Activated T-cell treated with anti-CD3 and anti-CD28 coated beads, Interleukin-2, amount 50 U/mL, for 72 hours (primary cell): Measurements from ENCODE around the gene TCTN1. TPM values are rescaled to one million over a fixed set of nuclear protein-coding genes. Genes with fewer than 3 reads are reported as not detected.

Experiments
- ATAC-seq, 2 donors: fragments of 150-1000 bp; cut with Tn5 transposase; replicated peaks in 1 of 2; 2 replicates each; pipeline ENCODE4 v1.10.0; 2021; ENCODE audit warnings: moderate library complexity in 2 of 2, mild to moderate bottlenecking in 1 of 2
- DNase-seq, 2 donors: peaks; one replicate each; pipeline ENCODE4 v3.0.0; 2021 to 2022; ENCODE audit warnings: mixed read lengths in 1 of 2
- H3K27ac Mint-ChIP-seq: one replicate; pipeline ENCODE4 v1.8.0; 2022; ENCODE audit warnings: mild to moderate bottlenecking, moderate library complexity, mixed read lengths
- H3K27me3 Mint-ChIP-seq: one replicate; pipeline ENCODE4 v1.8.0; 2022; ENCODE audit warnings: low read depth, mixed read lengths
- H3K36me3 Mint-ChIP-seq, 2 donors: one replicate each; pipeline ENCODE4 v1.8.0; 2022; ENCODE audit warnings: mixed read lengths in 2 of 2, mild to moderate bottlenecking in 1 of 2; ENCODE audit not compliant: insufficient read depth in 2 of 2
- H3K4me1 Mint-ChIP-seq: one replicate; pipeline ENCODE4 v1.8.0; 2022; ENCODE audit warnings: low read depth, mixed read lengths
- H3K4me3 Mint-ChIP-seq, 2 donors: one replicate each; pipeline ENCODE4 v1.8.0; 2022; ENCODE audit warnings: mild to moderate bottlenecking in 2 of 2, mixed read lengths in 2 of 2, moderate library complexity in 2 of 2
- H3K9me3 Mint-ChIP-seq, 2 donors: one replicate each; pipeline ENCODE4 v1.8.0; 2022; ENCODE audit warnings: mixed read lengths in 2 of 2
- total RNA-seq, 2 donors: library from RNA; stranded (reverse); gene quantifications; one replicate each; pipeline ENCODE4 v1.2.3, GENCODE V29; 2022

The TCTN1 gene
- total RNA-seq, 2 donors from 2014 or later, result 9.7 to 10.0 TPM

- no peak overlapping the region for H3K4me3 Mint-ChIP-seq
- H3K36me3 Mint-ChIP-seq, result peaks cover 3 to 6% of the 10 kb centered on the region in 2 donors
- no peak for ATAC-seq
- H3K27me3 Mint-ChIP-seq, result no peaks in the 10 kb centered on the region
- no peak for DNase-seq
- no peak overlapping the region for H3K27ac Mint-ChIP-seq
- H3K4me1 Mint-ChIP-seq, result peaks cover 41% of the 10 kb centered on the region
- no peaks in the 10 kb centered on the region for H3K9me3 Mint-ChIP-seq
Measured at GRCh38 chr12:110657747-110658146, 43.8 kb downstream of the TCTN1 start.

DNA sequence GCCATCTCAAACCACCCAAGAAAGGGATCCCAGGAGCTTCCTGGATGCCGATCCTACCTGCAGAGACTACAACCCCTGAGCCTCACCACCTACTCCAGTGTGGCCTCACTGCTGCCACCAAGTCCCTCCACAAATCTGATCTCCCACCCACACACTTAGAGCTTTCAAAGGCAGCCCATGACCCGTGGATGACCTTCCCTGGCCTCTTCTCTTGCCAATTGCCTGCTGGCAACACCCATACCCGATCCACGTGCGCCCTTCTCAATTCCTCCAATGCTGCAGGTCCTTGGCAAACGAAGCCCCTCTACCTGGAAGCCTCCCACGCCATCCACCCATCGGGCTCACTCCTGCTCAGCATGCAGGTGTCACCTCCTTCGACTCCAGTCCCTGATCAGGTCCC, 44.3 kb downstream of the TCTN1 start:
- no peaks in the 10 kb centered on the region for H3K27me3 Mint-ChIP-seq
- H3K36me3 Mint-ChIP-seq, result peaks cover 3 to 6% of the 10 kb centered on the region in 2 donors
- no peaks in the 10 kb centered on the region for H3K9me3 Mint-ChIP-seq
- peaks cover 43% of the 10 kb centered on the region for H3K4me1 Mint-ChIP-seq
- ATAC-seq, result no peak
- H3K4me3 Mint-ChIP-seq, result no peak overlapping the region
- no peak for DNase-seq
- no peak overlapping the region for H3K27ac Mint-ChIP-seq

GRCh38 chr12:110658878-110659277, 44.9 kb downstream of the TCTN1 start:
- H3K4me1 Mint-ChIP-seq, result peaks cover 43% of the 10 kb centered on the region
- peak overlapping the region in 1 of 2 donors; percentile 3 for H3K4me3 Mint-ChIP-seq
- no peak for ATAC-seq
- peaks cover 2 to 3% of the 10 kb centered on the region in 2 donors for H3K36me3 Mint-ChIP-seq
- H3K9me3 Mint-ChIP-seq, result no peaks in the 10 kb centered on the region
- no peak overlapping the region for H3K27ac Mint-ChIP-seq
- no peaks in the 10 kb centered on the region for H3K27me3 Mint-ChIP-seq
- no peak for DNase-seq

DNA sequence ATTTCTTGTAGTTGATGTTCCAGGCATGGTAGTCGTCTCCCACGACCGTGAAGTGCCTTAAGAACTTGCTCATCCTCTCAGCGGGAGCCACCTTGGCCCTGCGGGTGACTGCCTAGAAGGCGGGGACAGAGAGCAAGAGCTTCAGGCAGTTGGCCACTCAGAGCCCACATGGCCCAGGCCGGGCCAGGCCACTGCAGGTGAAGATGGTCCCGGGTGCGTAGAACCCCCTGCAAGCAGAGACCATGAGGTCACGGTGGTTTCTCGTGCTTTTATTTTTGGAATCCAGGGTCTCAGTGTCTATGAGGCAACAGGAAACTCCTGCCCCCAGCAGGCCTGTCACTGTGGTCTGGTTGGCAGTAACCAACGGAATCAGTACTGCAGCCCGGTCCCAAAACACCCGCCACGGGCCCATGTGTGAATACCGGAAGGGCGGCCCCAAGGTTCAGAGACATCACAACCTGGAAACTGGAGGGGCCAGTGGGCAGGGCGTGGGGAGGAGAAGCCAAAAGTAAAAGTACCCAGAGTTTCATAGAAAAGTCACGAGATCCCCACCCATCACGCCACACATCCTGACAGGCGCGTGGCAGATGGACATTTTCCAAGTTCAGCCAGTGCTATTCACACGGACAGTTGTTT, 47.5 kb downstream of the TCTN1 start:
- H3K9me3 Mint-ChIP-seq, result peaks cover 7% of the 10 kb centered on the region in 2 donors
- no peaks in the 10 kb centered on the region for H3K27me3 Mint-ChIP-seq
- peaks cover 12 to 19% of the 10 kb centered on the region in 2 donors for H3K36me3 Mint-ChIP-seq
- DNase-seq (peak; percentile 66 to 68), ATAC-seq (peak; percentile 92)
- peak overlapping the region; percentile 80 to 84 for H3K4me3 Mint-ChIP-seq
- peak overlapping the region; percentile 84 for H3K27ac Mint-ChIP-seq
- peaks cover 38% of the 10 kb centered on the region for H3K4me1 Mint-ChIP-seq

GRCh38 chr12:110666892-110667291, 53.0 kb downstream of the TCTN1 start:
- H3K27ac Mint-ChIP-seq, result no peak overlapping the region
- peaks cover 12 to 22% of the 10 kb centered on the region in 2 donors for H3K36me3 Mint-ChIP-seq
- DNase-seq (no peak), ATAC-seq (no peak)
- H3K27me3 Mint-ChIP-seq, result no peaks in the 10 kb centered on the region
- no peak overlapping the region for H3K4me3 Mint-ChIP-seq
- H3K9me3 Mint-ChIP-seq, result peaks cover 7 to 10% of the 10 kb centered on the region in 2 donors
- peaks cover 38% of the 10 kb centered on the region for H3K4me1 Mint-ChIP-seq

DNA sequence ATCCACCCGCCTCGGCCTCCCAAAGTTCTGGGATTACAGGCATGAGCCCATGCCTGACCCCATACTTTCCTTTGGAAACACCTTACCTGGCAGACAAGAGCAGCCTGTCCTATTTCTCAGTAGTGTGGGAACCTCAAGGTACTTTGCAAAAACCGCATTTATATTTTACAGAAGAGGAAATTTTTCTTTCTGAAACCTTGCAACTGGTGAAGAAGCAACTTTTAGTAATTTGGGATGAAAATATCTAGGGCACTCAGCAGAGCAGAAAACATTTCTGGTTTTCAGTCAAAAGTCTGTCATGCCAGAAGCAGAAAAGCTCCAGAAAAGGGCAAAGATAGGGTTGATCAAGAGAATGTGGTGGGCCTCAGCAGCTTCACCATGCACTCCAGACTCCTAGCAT, 53.7 kb downstream of the TCTN1 start:
- Mint-ChIP-seq H3K9me3 (peaks cover 7 to 10% of the 10 kb centered on the region in 2 donors), H3K4me3 (no peak overlapping the region), H3K27me3 (no peaks in the 10 kb centered on the region), H3K27ac (no peak overlapping the region), H3K4me1 (peaks cover 37% of the 10 kb centered on the region), H3K36me3 (peaks cover 12 to 22% of the 10 kb centered on the region in 2 donors)
- DNase-seq, result no peak
- ATAC-seq, result no peak

GRCh38 chr12:110668480-110669192, 54.7 kb downstream of the TCTN1 start:
- DNase-seq, result no peak
- H3K9me3 Mint-ChIP-seq, result peaks cover 7 to 10% of the 10 kb centered on the region in 2 donors
- peaks cover 12 to 27% of the 10 kb centered on the region in 2 donors for H3K36me3 Mint-ChIP-seq
- peak overlapping the region in 1 of 2 donors; percentile 62 for H3K4me3 Mint-ChIP-seq
- no peak for ATAC-seq
- peaks cover 39% of the 10 kb centered on the region for H3K4me1 Mint-ChIP-seq
- H3K27me3 Mint-ChIP-seq, result no peaks in the 10 kb centered on the region
- H3K27ac Mint-ChIP-seq, result no peak overlapping the region

GRCh38 chr12:110669193-110669502, 55.2 kb downstream of the TCTN1 start:
- H3K4me1 Mint-ChIP-seq, result peaks cover 44% of the 10 kb centered on the region
- peak; percentile 18 to 26 for ATAC-seq

DNA sequence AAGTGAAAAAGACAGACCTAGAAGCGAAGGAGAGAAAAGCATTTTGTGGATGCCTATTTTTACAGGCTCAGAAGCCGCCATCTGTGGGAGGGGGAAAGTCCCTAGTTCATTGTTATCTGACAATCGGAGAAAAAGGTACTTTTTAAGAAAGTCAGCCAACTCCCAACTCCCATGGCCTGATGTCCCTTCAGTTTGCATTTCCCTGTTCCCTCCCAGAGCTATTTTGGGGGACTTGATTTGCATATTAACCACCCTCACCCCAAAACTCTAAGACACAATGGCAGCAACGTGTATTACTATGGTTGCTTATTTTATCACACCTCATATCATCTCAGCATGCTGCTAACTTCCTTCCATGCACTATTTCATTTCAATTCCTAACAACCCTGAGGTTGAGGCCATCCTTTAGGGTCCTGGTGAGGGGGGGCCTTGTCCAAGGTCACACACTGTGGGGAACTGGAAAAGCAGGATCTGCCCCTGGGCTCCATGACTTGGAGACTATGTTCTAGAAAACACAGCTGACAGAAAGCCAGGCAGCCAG, 56.3 kb downstream of the TCTN1 start:
- Mint-ChIP-seq H3K36me3 (peaks cover 6 to 20% of the 10 kb centered on the region in 2 donors), H3K27me3 (no peaks in the 10 kb centered on the region), H3K4me3 (peak overlapping the region; percentile 62 to 63), H3K27ac (peak overlapping the region; percentile 85), H3K4me1 (peaks cover 50% of the 10 kb centered on the region), H3K9me3 (peaks cover 3 to 6% of the 10 kb centered on the region in 2 donors)
- DNase-seq (peak; percentile 41 to 52), ATAC-seq (peak; percentile 65 to 67)

More at GRCh38 chr12:110669193-110669502, 55.2 kb downstream of the TCTN1 start:
- peaks cover 10 to 26% of the 10 kb centered on the region in 2 donors for H3K36me3 Mint-ChIP-seq
- H3K4me3 Mint-ChIP-seq, result peak overlapping the region in 1 of 2 donors; percentile 62
- H3K9me3 Mint-ChIP-seq, result peaks cover 6 to 9% of the 10 kb centered on the region in 2 donors
- no peak overlapping the region for H3K27ac Mint-ChIP-seq
- H3K27me3 Mint-ChIP-seq, result no peaks in the 10 kb centered on the region
- peak in 1 of 2 donors; percentile 6 for DNase-seq

- no peak for ATAC-seq
- no peak for DNase-seq
- Mint-ChIP-seq H3K4me1 (peaks cover 41% of the 10 kb centered on the region), H3K27ac (no peak overlapping the region), H3K27me3 (no peaks in the 10 kb centered on the region), H3K36me3 (peaks cover 3 to 13% of the 10 kb centered on the region in 2 donors), H3K9me3 (peaks cover 3% of the 10 kb centered on the region in 2 donors), H3K4me3 (no peak overlapping the region)
Measured at GRCh38 chr12:110676171-110676570, 62.2 kb downstream of the TCTN1 start.

GRCh38 chr12:110677206-110677911, 63.4 kb downstream of the TCTN1 start:
- DNase-seq (no peak), ATAC-seq (peak; percentile 28 to 36)
- H3K4me1 Mint-ChIP-seq, result peaks cover 36% of the 10 kb centered on the region
- H3K27me3 Mint-ChIP-seq, result no peaks in the 10 kb centered on the region
- peaks cover 3 to 17% of the 10 kb centered on the region in 2 donors for H3K36me3 Mint-ChIP-seq
- peak overlapping the region; percentile 35 for H3K27ac Mint-ChIP-seq
- H3K4me3 Mint-ChIP-seq, result peak overlapping the region in 1 of 2 donors; percentile 5
- peaks cover 3% of the 10 kb centered on the region in 2 donors for H3K9me3 Mint-ChIP-seq

- Mint-ChIP-seq H3K27ac (no peak overlapping the region), H3K36me3 (peaks cover 3 to 13% of the 10 kb centered on the region in 2 donors)
Measured at GRCh38 chr12:110677982-110678381, 64.1 kb downstream of the TCTN1 start.

DNA sequence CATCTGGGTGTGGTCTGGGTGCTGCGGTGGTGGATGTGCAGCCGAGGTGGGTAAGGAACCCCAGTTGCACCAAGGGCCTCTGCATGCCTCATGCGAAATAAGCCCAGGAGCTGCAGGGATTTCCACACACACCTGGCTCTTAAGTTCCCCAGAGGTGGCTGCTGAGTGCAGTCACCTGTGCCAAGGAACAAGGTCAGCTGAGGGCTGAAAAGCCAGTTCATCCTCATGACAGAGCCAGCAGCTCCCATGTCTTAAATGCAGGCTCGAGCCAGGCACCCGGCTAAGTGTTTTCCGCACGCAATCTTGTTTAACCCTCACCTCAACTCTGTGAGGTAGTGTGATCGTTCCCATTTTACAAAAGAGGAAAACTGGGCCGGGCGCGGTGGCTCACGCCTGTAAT, 65.3 kb downstream of the TCTN1 start:
- DNase-seq (no peak), ATAC-seq (no peak)
- Mint-ChIP-seq H3K27ac (no peak overlapping the region), H3K9me3 (peaks cover 3% of the 10 kb centered on the region in 2 donors), H3K27me3 (no peaks in the 10 kb centered on the region), H3K36me3 (peaks cover 3 to 11% of the 10 kb centered on the region in 2 donors), H3K4me1 (peaks cover 23% of the 10 kb centered on the region), H3K4me3 (no peak overlapping the region)

More at GRCh38 chr12:110677982-110678381, 64.1 kb downstream of the TCTN1 start:
- no peaks in the 10 kb centered on the region for H3K27me3 Mint-ChIP-seq
- peaks cover 31% of the 10 kb centered on the region for H3K4me1 Mint-ChIP-seq
- peaks cover 3% of the 10 kb centered on the region in 2 donors for H3K9me3 Mint-ChIP-seq
- ATAC-seq, result no peak
- no peak for DNase-seq
- no peak overlapping the region for H3K4me3 Mint-ChIP-seq
